HUES48 (cell line): ENCODE measurements around the gene SLC30A9.

ENCODE experiments used
- H3K27ac ChIP-seq: one replicate; pipeline ENCODE4 v1.7.0; 2013; ENCODE audit warnings: low read depth, low read length, inconsistent platforms
- H3K27me3 ChIP-seq: 2 replicates; pipeline ENCODE4 v1.6.1; 2013; ENCODE audit warnings: mild to moderate bottlenecking, low read length; ENCODE audit not compliant: control insufficient read depth, insufficient read depth
- H3K36me3 ChIP-seq: 2 replicates; pipeline ENCODE4 v1.6.1; 2013; ENCODE audit warnings: low read length; ENCODE audit not compliant: control insufficient read depth, insufficient read depth
- H3K4me1 ChIP-seq: 2 replicates; pipeline ENCODE4 v1.6.1; 2013; ENCODE audit warnings: mild to moderate bottlenecking, low read length; ENCODE audit not compliant: control insufficient read depth, insufficient read depth
- H3K4me3 ChIP-seq: 2 replicates; pipeline ENCODE4 v1.5.1; 2013; ENCODE audit warnings: mild to moderate bottlenecking, low read depth, low read length
- H3K9ac ChIP-seq: 2 replicates; pipeline ENCODE4 v1.6.1; 2013; ENCODE audit warnings: mild to moderate bottlenecking, low read depth, low read length, moderate library complexity
- H3K9me3 ChIP-seq: 2 replicates; pipeline ENCODE4 v1.6.1; 2013; ENCODE audit warnings: low read length; ENCODE audit not compliant: control insufficient read depth, insufficient read depth

Gene SLC30A9

GRCh38 chr4:41999321-41999720 lies 9.0 kb downstream of the SLC30A9 start:
- Histone ChIP-seq H3K36me3 (peaks cover 30% of the 10 kb centered on the region), H3K4me1 (no peaks in the 10 kb centered on the region), H3K9ac (no peak overlapping the region), H3K4me3 (no peak overlapping the region), H3K27ac (no peak overlapping the region), H3K27me3 (no peaks in the 10 kb centered on the region), H3K9me3 (no peaks in the 10 kb centered on the region)

- Histone ChIP-seq H3K4me3 (no peak overlapping the region), H3K27ac (no peak overlapping the region), H3K27me3 (no peaks in the 10 kb centered on the region), H3K36me3 (peaks cover 44% of the 10 kb centered on the region), H3K4me1 (no peaks in the 10 kb centered on the region), H3K9me3 (no peaks in the 10 kb centered on the region), H3K9ac (no peak overlapping the region)
Observed at GRCh38 chr4:42008011-42008786, 17.9 kb downstream of the SLC30A9 start.

GRCh38 chr4:42015438-42015837 lies 25.1 kb downstream of the SLC30A9 start:
- peaks cover 15% of the 10 kb centered on the region for H3K36me3 ChIP-seq
- no peak overlapping the region for H3K27ac ChIP-seq
- no peaks in the 10 kb centered on the region for H3K4me1 ChIP-seq
- no peaks in the 10 kb centered on the region for H3K9me3 ChIP-seq
- H3K4me3 ChIP-seq: no peak overlapping the region
- no peak overlapping the region for H3K9ac ChIP-seq
- H3K27me3 ChIP-seq: no peaks in the 10 kb centered on the region

GRCh38 chr4:42018451-42018850 lies 28.1 kb downstream of the SLC30A9 start:
- H3K36me3 ChIP-seq: peaks cover 37% of the 10 kb centered on the region
- H3K27ac ChIP-seq: no peak overlapping the region

GRCh38 chr4:42048394-42048793 lies 58.1 kb downstream of the SLC30A9 start:
- H3K36me3 ChIP-seq: peaks cover 45% of the 10 kb centered on the region
- no peak overlapping the region for H3K27ac ChIP-seq
- no peak overlapping the region for H3K4me3 ChIP-seq
- H3K9ac ChIP-seq: no peak overlapping the region
- no peaks in the 10 kb centered on the region; the same call in 1 of the 2 replicates for H3K9me3 ChIP-seq
- no peaks in the 10 kb centered on the region for H3K27me3 ChIP-seq
- no peaks in the 10 kb centered on the region for H3K4me1 ChIP-seq

More at GRCh38 chr4:42018451-42018850, 28.1 kb downstream of the SLC30A9 start:
- H3K9ac ChIP-seq: no peak overlapping the region
- no peak overlapping the region for H3K4me3 ChIP-seq
- no peaks in the 10 kb centered on the region for H3K27me3 ChIP-seq
- H3K4me1 ChIP-seq: no peaks in the 10 kb centered on the region
- no peaks in the 10 kb centered on the region for H3K9me3 ChIP-seq

- H3K9ac ChIP-seq: no peak overlapping the region
- no peak overlapping the region for H3K27ac ChIP-seq
- H3K4me1 ChIP-seq: no peaks in the 10 kb centered on the region
- H3K27me3 ChIP-seq: no peaks in the 10 kb centered on the region
- no peak overlapping the region for H3K4me3 ChIP-seq
- H3K9me3 ChIP-seq: 0 out of 2 replicates have a peak, but pooled peaks cover 2% of the 10 kb centered on the region
- peaks cover 47% of the 10 kb centered on the region for H3K36me3 ChIP-seq
Observed at GRCh38 chr4:42050516-42051249, 60.4 kb downstream of the SLC30A9 start.

- Histone ChIP-seq H3K27me3 (no peaks in the 10 kb centered on the region), H3K9ac (no peak overlapping the region), H3K9me3 (no peaks in the 10 kb centered on the region), H3K27ac (no peak overlapping the region), H3K36me3 (peaks cover 70% of the 10 kb centered on the region), H3K4me1 (no peaks in the 10 kb centered on the region), H3K4me3 (no peak overlapping the region)
Observed at GRCh38 chr4:42066402-42066801, 76.1 kb downstream of the SLC30A9 start.

- H3K4me1 ChIP-seq: no peaks in the 10 kb centered on the region
- no peak overlapping the region for H3K27ac ChIP-seq
- peaks cover 69% of the 10 kb centered on the region for H3K36me3 ChIP-seq
- no peaks in the 10 kb centered on the region for H3K27me3 ChIP-seq
- H3K9me3 ChIP-seq: no peaks in the 10 kb centered on the region
- no peak overlapping the region for H3K9ac ChIP-seq
- no peak overlapping the region for H3K4me3 ChIP-seq
Observed at GRCh38 chr4:42067264-42067663, 76.9 kb downstream of the SLC30A9 start.

- Histone ChIP-seq H3K27me3 (no peaks in the 10 kb centered on the region), H3K9ac (no peak overlapping the region), H3K36me3 (peaks cover 47% of the 10 kb centered on the region), H3K4me1 (no peaks in the 10 kb centered on the region), H3K9me3 (no peaks in the 10 kb centered on the region), H3K4me3 (no peak overlapping the region), H3K27ac (no peak overlapping the region)
Observed at GRCh38 chr4:42070463-42070862, 80.1 kb downstream of the SLC30A9 start.

GRCh38 chr4:42074294-42074693 lies 84.0 kb downstream of the SLC30A9 start:
- no peaks in the 10 kb centered on the region for H3K27me3 ChIP-seq
- H3K36me3 ChIP-seq: peaks cover 41% of the 10 kb centered on the region
- no peaks in the 10 kb centered on the region for H3K4me1 ChIP-seq
- no peak overlapping the region for H3K27ac ChIP-seq
- H3K4me3 ChIP-seq: no peak overlapping the region
- H3K9ac ChIP-seq: no peak overlapping the region
- no peaks in the 10 kb centered on the region for H3K9me3 ChIP-seq

- Histone ChIP-seq H3K4me1 (no peaks in the 10 kb centered on the region), H3K36me3 (peaks cover 25% of the 10 kb centered on the region), H3K9ac (no peak overlapping the region), H3K4me3 (no peak overlapping the region), H3K27me3 (no peaks in the 10 kb centered on the region), H3K27ac (no peak overlapping the region), H3K9me3 (no peaks in the 10 kb centered on the region)
Observed at GRCh38 chr4:42078184-42078801, 88.0 kb downstream of the SLC30A9 start.
